HFFc6 (cell line): Measurements from ENCODE around the gene TTLL10. TPM values are rescaled to one million over a fixed set of nuclear protein-coding genes. Genes with fewer than 3 reads are reported as not detected.

Experiments
- DNase-seq: peaks from one replicate; pipeline ENCODE4 v3.0.0-alpha.2; 2018
- H3K27ac Mint-ChIP-seq: 2 replicates; pipeline ENCODE4 v1.8.0; 2020; ENCODE audit warnings: mild to moderate bottlenecking, mixed read lengths
- H3K27me3 Mint-ChIP-seq: 2 replicates; pipeline ENCODE4 v1.8.0; 2021; ENCODE audit warnings: mild to moderate bottlenecking, moderate library complexity, mixed read lengths; ENCODE audit not compliant: insufficient read depth
- H3K36me3 Mint-ChIP-seq: 2 replicates; pipeline ENCODE4 v1.8.0; 2021; ENCODE audit warnings: low read depth, mixed read lengths
- H3K4me1 Mint-ChIP-seq: 2 replicates; pipeline ENCODE4 v1.8.0; 2020; ENCODE audit warnings: low read depth, mixed read lengths
- H3K4me3 Mint-ChIP-seq: 2 replicates; pipeline ENCODE4 v1.8.0; 2020; ENCODE audit warnings: mild to moderate bottlenecking, moderate library complexity, mixed read lengths
- H3K9me3 Mint-ChIP-seq: 2 replicates; pipeline ENCODE4 v1.8.0; 2020; ENCODE audit warnings: mild to moderate bottlenecking, mixed read lengths
- CTCF ChIP-seq: fragments of 200-600 bp; sonication (generic); IDR thresholded peaks from 2 replicates; pipeline ENCODE4 v1.5.0; 2021; ENCODE audit warnings: antibody characterized with exemption, mild to moderate bottlenecking
- long read RNA-seq: library from polyadenylated mRNA; unstranded; transcript quantifications from one replicate; pipeline ENCODE4 v2.0.0, GENCODE V29; 2019
- total RNA-seq, 6 experiments: library from RNA; stranded (reverse); fragmentation: NEBNext Ultra II Directional; extraction: Animal tissue kit (Norgen Biotek cat#: 25700); gene quantifications; 2 replicates in 1 of 6; 3 replicates in 5 of 6; pipeline ENCODE4 v1.2.3, GENCODE V29; 2021

Gene TTLL10
- total RNA-seq, result not detected
- long read RNA-seq, result 0 reads

GRCh38 chr1:1173793-1174415, at the start of gene TTLL10:
TTLL10 (plus strand) TSS chr1:1173880; CDS start chr1:1179216, 5,336 bp downstream.
- Mint-ChIP-seq H3K27me3 (peaks cover 30% of the 10 kb centered on the region), H3K27ac (no peak within 1 kb of the TSS), H3K4me1 (no peaks in the 10 kb centered on the region), H3K36me3 (no peaks in the 10 kb centered on the region), H3K9me3 (no peaks in the 10 kb centered on the region), H3K4me3 (no peak within 1 kb of the TSS)
- no peak for TF ChIP-seq CTCF
- no peak for DNase-seq

GRCh38 chr1:1124508-1124785, 49.2 kb upstream of the TTLL10 start:
- TF ChIP-seq CTCF, result no peak
- Mint-ChIP-seq H3K4me1 (peaks cover 16% of the 10 kb centered on the region), H3K27me3 (peaks cover 24% of the 10 kb centered on the region), H3K9me3 (peaks cover 10% of the 10 kb centered on the region), H3K27ac (no peak overlapping the region), H3K4me3 (0 out of 2 replicates have a peak overlapping the region, but pooled peaks have one; percentile 17), H3K36me3 (no peaks in the 10 kb centered on the region)
- DNase-seq, result no peak

GRCh38 chr1:1124786-1125642, 48.7 kb upstream of the TTLL10 start:
- H3K27ac Mint-ChIP-seq, result no peak overlapping the region
- no peak for DNase-seq

GRCh38 chr1:1125945-1126344, 47.7 kb upstream of the TTLL10 start:
- Mint-ChIP-seq H3K36me3 (no peaks in the 10 kb centered on the region), H3K27me3 (peaks cover 20% of the 10 kb centered on the region), H3K4me3 (no peak overlapping the region), H3K9me3 (peaks cover 10% of the 10 kb centered on the region), H3K4me1 (peaks cover 16% of the 10 kb centered on the region), H3K27ac (no peak overlapping the region)
- no peak for TF ChIP-seq CTCF
- DNase-seq, result no peak

More at GRCh38 chr1:1124786-1125642, 48.7 kb upstream of the TTLL10 start:
- Mint-ChIP-seq H3K36me3 (no peaks in the 10 kb centered on the region), H3K9me3 (peaks cover 10% of the 10 kb centered on the region), H3K4me1 (peaks cover 16% of the 10 kb centered on the region), H3K4me3 (no peak overlapping the region), H3K27me3 (peaks cover 21% of the 10 kb centered on the region)
- no peak for TF ChIP-seq CTCF

GRCh38 chr1:1127551-1128451, 45.9 kb upstream of the TTLL10 start:
- no peak overlapping the region for H3K4me3 Mint-ChIP-seq
- DNase-seq, result no peak
- H3K4me1 Mint-ChIP-seq, result peaks cover 14% of the 10 kb centered on the region
- peaks cover 10% of the 10 kb centered on the region for H3K9me3 Mint-ChIP-seq
- TF ChIP-seq CTCF, result no peak
- no peaks in the 10 kb centered on the region for H3K36me3 Mint-ChIP-seq
- H3K27me3 Mint-ChIP-seq, result peaks cover 27% of the 10 kb centered on the region
- no peak overlapping the region for H3K27ac Mint-ChIP-seq
